Right lobe of liver (tissue), 6 donors: ENCODE data around the gene CASZ1. TPM values are rescaled to one million over a fixed set of nuclear protein-coding genes. Genes with fewer than 3 reads are reported as not detected.

ENCODE experiments used
- ATAC-seq, 4 donors: fragments of 200-7000 bp; cut with Tn5 transposase; one replicate each; pipeline ENCODE4 v1.9.1; 2020; ENCODE audit warnings: mild to moderate bottlenecking in 4 of 4, moderate library complexity in 4 of 4
- DNase-seq, 3 donors: peaks; one replicate each; pipeline ENCODE4 v3.0.0-alpha.2; 2020
- H3K27ac ChIP-seq, 3 donors: fragments of 200-600 bp; one replicate each; pipeline ENCODE4 v1.8.0; 2022
- H3K27me3 ChIP-seq, 2 donors: fragments of 200-600 bp; one replicate each; pipeline ENCODE4 v1.8.0; 2022
- H3K36me3 ChIP-seq, 4 donors: fragments of 200-600 bp; sonication (generic) in 1 of 4; one replicate each; pipeline versions ENCODE4 v1.5.1 to v1.8.0; 2017 to 2022; ENCODE audit warnings: control low read depth in 1 of 4
- H3K4me1 ChIP-seq, 4 donors: fragments of 200-600 bp; sonication (generic) in 1 of 4; one replicate each; pipeline versions ENCODE4 v1.5.1 to v1.8.0; 2017 to 2022; ENCODE audit warnings: control low read depth in 1 of 4
- H3K4me3 ChIP-seq, 3 donors: fragments of 200-600 bp; one replicate each; pipeline ENCODE4 v1.8.0; 2022
- H3K9me3 ChIP-seq, 4 donors: fragments of 200-600 bp; sonication (generic) in 1 of 4; one replicate each; pipeline versions ENCODE4 v1.5.1 to v1.8.0; 2017 to 2022; ENCODE audit warnings: control low read depth in 1 of 4
- CTCF ChIP-seq, 4 donors: fragments of 200-600 bp in 3 of 4; fragments of 450-650 bp in 1 of 4; IDR thresholded peaks; one replicate each; pipeline versions ENCODE4 v1.5.1 to v1.8.0; 2016 to 2022; ENCODE audit warnings: antibody characterized with exemption in 4 of 4, mild to moderate bottlenecking in 2 of 4
- POLR2A ChIP-seq: fragments of 450-650 bp; IDR thresholded peaks from one replicate; pipeline ENCODE4 v1.6.1; 2017; ENCODE audit warnings: antibody characterized with exemption, mild to moderate bottlenecking
- WGBS: methylation state at CpG from one replicate; pipeline ENCODE4 v1.1.6; 2018; ENCODE audit warnings: low coverage, low lambda C conversion rate; ENCODE audit not compliant: insufficient coverage; ENCODE audit errors: missing lambda C conversion rate; 5-methylcytosine and 5-hydroxymethylcytosine counted together
- intact Hi-C, 2 donors: fragments of 100-400 bp; cut with DNase I; formaldehyde crosslinking; loops; one replicate each; pipeline versions ENCODE4 v1.11.2 to v1.14.1; 2022
- total RNA-seq, 6 experiments: library from RNA; depleted of rRNA in 2 of 6; stranded (reverse); fragments of >200 nt in 2 of 6; fragmentation: NEBNext Ultra II Directional in 3 of 6; extraction: Animal tissue kit (Norgen Biotek cat#: 25700) in 3 of 6; gene quantifications; one replicate each; pipeline versions ENCODE4 v1.1.0 to v1.2.4, GENCODE V29; 2016 to 2023
- donor health status: DM: no; HTN: yes; CAD: no.
- donor health status: DM: no; HTN: no; CAD: no.
- donor health status: DM: no; HTN: no; CAD: no.
- donor health status: DM: no; HTN: yes; CAD: no.
- donor health status: DM: no; HTN: yes; CAD: no.

Gene CASZ1
- total RNA-seq, 6 experiments from 2014 or later: 3.1 to 10.1 (median 5.3) TPM

- Histone ChIP-seq H3K27me3 (no peaks in the 10 kb centered on the region), H3K27ac (no peak overlapping the region), H3K9me3 (no peaks in the 10 kb centered on the region), H3K4me3 (no peak overlapping the region), H3K36me3 (no peaks in the 10 kb centered on the region), H3K4me1 (peaks cover 0 to 47% (median 18%) of the 10 kb centered on the region in 4 donors)
- WGBS: 91% methylated on average over 11 of the region's 19 CpGs
- no peak for ATAC-seq
- no peak for TF ChIP-seq POLR2A
- TF ChIP-seq CTCF (IDR thresholded peaks at IDR 0.05): no peak
- no peak for DNase-seq
- intact Hi-C loops: no loop called here
Observed at GRCh38 chr1:10673109-10673711, 123.2 kb downstream of the CASZ1 start.

- no peak for DNase-seq
Observed at GRCh38 chr1:10672343-10673050, 123.9 kb downstream of the CASZ1 start.

GRCh38 chr1:10671622-10672342 is 124.7 kb downstream of the CASZ1 start:
- Histone ChIP-seq H3K4me3 (no peak overlapping the region), H3K4me1 (peaks cover 0 to 41% (median 14%) of the 10 kb centered on the region in 4 donors), H3K9me3 (no peaks in the 10 kb centered on the region), H3K27me3 (no peaks in the 10 kb centered on the region), H3K36me3 (no peaks in the 10 kb centered on the region), H3K27ac (no peak overlapping the region)
- TF ChIP-seq POLR2A (no peak), CTCF (IDR thresholded peaks at IDR 0.05) (no peak)
- ATAC-seq (no peak), DNase-seq (no peak)
- intact Hi-C loops: no loop called here
- 85% methylated on average over 9 of the region's 27 CpGs for WGBS

More at GRCh38 chr1:10672343-10673050, 123.9 kb downstream of the CASZ1 start:
- no peaks in the 10 kb centered on the region for H3K9me3 ChIP-seq
- no peak for ATAC-seq
- peaks cover 0 to 48% (median 17%) of the 10 kb centered on the region in 4 donors for H3K4me1 ChIP-seq
- H3K27ac ChIP-seq: no peak overlapping the region
- WGBS: 91% methylated on average over 34 of the region's 35 CpGs
- no peak overlapping the region for H3K4me3 ChIP-seq
- H3K27me3 ChIP-seq: no peaks in the 10 kb centered on the region
- no peak for TF ChIP-seq CTCF (IDR thresholded peaks at IDR 0.05)
- no peak for TF ChIP-seq POLR2A
- H3K36me3 ChIP-seq: no peaks in the 10 kb centered on the region
- intact Hi-C loops: no loop called here

- Histone ChIP-seq H3K36me3 (no peaks in the 10 kb centered on the region), H3K27me3 (no peaks in the 10 kb centered on the region), H3K4me3 (no peak overlapping the region), H3K27ac (no peak overlapping the region), H3K9me3 (no peaks in the 10 kb centered on the region), H3K4me1 (peaks cover 0 to 40% (median 16%) of the 10 kb centered on the region in 4 donors)
- DNase-seq (no peak), ATAC-seq (no peak)
- no peak for TF ChIP-seq CTCF (IDR thresholded peaks at IDR 0.05)
- TF ChIP-seq POLR2A: no peak
- intact Hi-C loops: no loop called here
- WGBS: 87% methylated on average over 7 of the region's 18 CpGs
Observed at GRCh38 chr1:10671090-10671489, 125.4 kb downstream of the CASZ1 start.
